ENCODE results near the gene FAS.
"Not testable (repeated sequence)": the region's sequence is repeated elsewhere in the genome, so short reads cannot be mapped to it uniquely, and the experiment has no call there.

Gene FAS

GRCh38 chr10:88994019-88994418 is 3.4 kb downstream of the FAS start:
- no peak for DNase-seq

- DNase-seq, result no peak
Measured at GRCh38 chr10:88995156-88995876, 4.7 kb downstream of the FAS start.

GRCh38 chr10:88996927-88997326 is 6.3 kb downstream of the FAS start:
- DNase-seq, result no peak

- DNase-seq, result no peak
Measured at GRCh38 chr10:88999625-89000024, 9.0 kb downstream of the FAS start.

GRCh38 chr10:89001024-89001728 is 10.6 kb downstream of the FAS start:
- no peak for DNase-seq

GRCh38 chr10:89001729-89002072 is 11.1 kb downstream of the FAS start:
- no peak for DNase-seq

GRCh38 chr10:89002226-89002978 is 11.8 kb downstream of the FAS start:
- no peak for DNase-seq

- no peak for DNase-seq
Measured at GRCh38 chr10:89003344-89003743, 12.7 kb downstream of the FAS start.

- no peak for DNase-seq
Measured at GRCh38 chr10:89007129-89007893, 16.7 kb downstream of the FAS start.

GRCh38 chr10:89018700-89019346 is 28.2 kb downstream of the FAS start:
- DNase-seq, result not testable (repeated sequence)

GRCh38 chr10:89019569-89020327 is 29.1 kb downstream of the FAS start:
- no peak for DNase-seq

GRCh38 chr10:89021526-89021925 is 30.9 kb downstream of the FAS start:
- DNase-seq, result not testable (repeated sequence)

GRCh38 chr10:89022734-89023133 is 32.1 kb downstream of the FAS start:
- no peak for DNase-seq

- DNase-seq, result no peak
Measured at GRCh38 chr10:89025453-89025852, 34.9 kb downstream of the FAS start.

- DNase-seq, result no peak
Measured at GRCh38 chr10:89029181-89029580, 38.6 kb downstream of the FAS start.

- DNase-seq, result peak; percentile 6 to 16
Measured at GRCh38 chr10:89029785-89030437, 39.3 kb downstream of the FAS start.

GRCh38 chr10:89030791-89031190 is 40.2 kb downstream of the FAS start:
- DNase-seq, result no peak

GRCh38 chr10:89032141-89032891 is 41.7 kb downstream of the FAS start:
- DNase-seq, result no peak

- no peak for DNase-seq
Measured at GRCh38 chr10:89035461-89035860, 44.9 kb downstream of the FAS start.

GRCh38 chr10:89037096-89037495 is 46.5 kb downstream of the FAS start:
- DNase-seq, result no peak

- no peak for DNase-seq
Measured at GRCh38 chr10:89042562-89042961, 52.0 kb downstream of the FAS start.

Data from SHP77 (cell line).